K562 (cell line): ENCODE data around the gene LIPT2. TPM values are rescaled to one million over a fixed set of nuclear protein-coding genes. Genes with fewer than 3 reads are reported as not detected.

Source experiments
- ATAC-seq: fragments of 200-7000 bp; cut with Tn5 transposase; 3 replicates; pipeline ENCODE4 v1.9.1; 2020; ENCODE audit warnings: moderate library complexity
- BruUV-seq: library from RNA; stranded (reverse); fragments of 400-500 nt; replicated peaks from 2 replicates; lab custom pipeline; 2021; lab: Mats Ljungman, UMichigan
- CTCF ChIA-PET: fragments of 300-600 bp; formaldehyde crosslinking; extraction: SDS; loops from one replicate; lab custom pipeline; 2021; ENCODE audit warnings: low intra/inter-chr PET ratio; lab: Yijun Ruan, JAX
- POLR2A ChIA-PET: fragments of 300-600, 350-650 bp; sonication (Branson Sonifier 250); formaldehyde crosslinking; extraction: SDS; loops from one replicate; lab custom pipeline; 2021; ENCODE audit warnings: antibody characterized with exemption, inconsistent platforms; lab: Yijun Ruan, JAX
- DNase-seq, 4 experiments: peaks; one replicate each; pipeline versions ENCODE4 v3.0.0 to v3.0.0-alpha.2; 2011 to 2018; ENCODE audit warnings: low spot score in 3 of 4, mixed read lengths in 3 of 4; ENCODE audit errors: extremely low read depth in 1 of 4
- FAIRE-seq: peaks from 2 replicates; lab custom pipeline; 2011; peaks lifted over from hg19 to GRCh38; lab: Jason Lieb, UNC
- H2AFZ ChIP-seq: 2 replicates; pipeline ENCODE4 v1.6.0; 2011; ENCODE audit warnings: low read depth, low read length, control low read depth, inconsistent platforms
- H3K27ac ChIP-seq: fragments of 200-600 bp; 3 replicates; pipeline ENCODE4 v1.8.0; 2011; ENCODE audit warnings: low read depth, mild to moderate bottlenecking, control low read depth, inconsistent platforms, low read length, moderate library complexity, mixed read lengths; ENCODE audit errors: extremely low read depth
- H3K27me3 ChIP-seq, 2 experiments: fragments of 300-600 bp in 1 of 2; 2 replicates in 1 of 2; 3 replicates in 1 of 2; pipeline versions ENCODE4 v1.6.0 to v1.8.0; 2011; ENCODE audit warnings: inconsistent platforms in 2 of 2, low read length in 2 of 2, mild to moderate bottlenecking in 1 of 2, mixed read lengths in 1 of 2, moderate library complexity in 1 of 2; ENCODE audit not compliant: control insufficient read depth in 2 of 2, insufficient read depth in 2 of 2
- H3K36me3 ChIP-seq: fragments of 300-600 bp; 3 replicates; pipeline ENCODE4 v1.8.0; 2011; ENCODE audit warnings: mild to moderate bottlenecking, low read length, inconsistent platforms; ENCODE audit not compliant: control insufficient read depth, insufficient read depth
- H3K4me1 ChIP-seq, 2 experiments: fragments of 200-600 bp in 1 of 2; replicated peaks in 1 of 2; 2 replicates in 1 of 2; 3 replicates in 1 of 2; pipeline versions ENCODE4 v1.5.1 to v1.8.0; 2011; ENCODE audit warnings: inconsistent platforms in 2 of 2, low read length in 2 of 2, mild to moderate bottlenecking in 1 of 2, mixed read lengths in 1 of 2, moderate library complexity in 1 of 2; ENCODE audit not compliant: control insufficient read depth in 2 of 2, insufficient read depth in 2 of 2
- H3K4me2 ChIP-seq: 2 replicates; pipeline ENCODE4 v1.6.1; 2011; ENCODE audit warnings: low read length, control low read depth, inconsistent platforms, mixed read lengths; ENCODE audit not compliant: insufficient read depth
- H3K4me3 ChIP-seq: fragments of 200-600 bp; sonication (generic), shearing (Covaris generic); 2 replicates; pipeline ENCODE4 v1.5.1; 2016; ENCODE audit warnings: control low read depth, inconsistent platforms
- H3K79me2 ChIP-seq: fragments of 200-600 bp; 3 replicates; pipeline ENCODE4 v1.8.0; 2011; ENCODE audit warnings: low read length, inconsistent platforms; ENCODE audit not compliant: control insufficient read depth, insufficient read depth
- H3K9ac ChIP-seq, 2 experiments: 2 replicates each; pipeline versions ENCODE4 v1.6.0 to v1.6.1; 2011; ENCODE audit warnings: low read depth in 2 of 2, low read length in 2 of 2, control low read depth in 1 of 2, inconsistent platforms in 1 of 2, mild to moderate bottlenecking in 1 of 2, mixed read lengths in 1 of 2; ENCODE audit not compliant: insufficient read depth in 1 of 2
- H3K9me1 ChIP-seq: one replicate; pipeline ENCODE4 v1.6.0; 2011; ENCODE audit warnings: inconsistent platforms, mild to moderate bottlenecking, low read length, moderate library complexity; ENCODE audit not compliant: control insufficient read depth, insufficient read depth
- H3K9me3 ChIP-seq: replicated peaks from 2 replicates; pipeline ENCODE4 v1.5.1; 2011; ENCODE audit warnings: low read depth, low read length, inconsistent platforms; ENCODE audit not compliant: control insufficient read depth, insufficient read depth
- H4K20me1 ChIP-seq: replicated peaks from 2 replicates; pipeline ENCODE4 v1.6.1; 2011; ENCODE audit warnings: low read length, inconsistent platforms, mixed read lengths; ENCODE audit not compliant: control insufficient read depth, insufficient read depth
- DNMT1 ChIP-seq: fragments of 450-650 bp; IDR thresholded peaks from 2 replicates; pipeline ENCODE4 v1.6.1; 2016; ENCODE audit warnings: antibody characterized with exemption, mild to moderate bottlenecking
- FOXJ2 ChIP-seq: fragments of 200-800 bp; sonication (Bioruptor generic); IDR thresholded peaks from 2 replicates; pipeline ENCODE4 v1.6.1; 2016; ENCODE audit warnings: missing genetic modification characterization, missing compliant biosample characterization
- FOXJ3 ChIP-seq: sonication (generic); formaldehyde crosslinking; IDR thresholded peaks from 2 replicates; pipeline ENCODE4 v1.4.0; 2020; ENCODE audit warnings: mild to moderate bottlenecking, missing genetic modification reagents
- HNRNPUL1 ChIP-seq: fragments of 200-400 bp; formaldehyde crosslinking; IDR thresholded peaks from 2 replicates; pipeline ENCODE4 v1.6.1; 2017; ENCODE audit warnings: low read length
- MEIS2 ChIP-seq: fragments of 450-650 bp; IDR thresholded peaks from 2 replicates; pipeline ENCODE4 v1.6.1; 2014; ENCODE audit warnings: mild to moderate bottlenecking; ENCODE audit not compliant: partially characterized antibody
- NCOA4 ChIP-seq: fragments of 450-650 bp; IDR thresholded peaks from 2 replicates; pipeline ENCODE4 v1.6.1; 2018; ENCODE audit warnings: mild to moderate bottlenecking; ENCODE audit not compliant: partially characterized antibody
- RFX5 ChIP-seq: IDR thresholded peaks from 2 replicates; pipeline ENCODE4 v1.6.1; 2011; ENCODE audit warnings: low read depth, mild to moderate bottlenecking, improper control_type of control experiment, low read length
- RHOXF2B ChIP-seq: fragments of 250-450 bp; sonication (Bioruptor Pico); conservative IDR thresholded peaks from 2 replicates; pipeline ENCODE4 v1.5.1; 2021
- SP1 ChIP-seq: sonication (generic); formaldehyde crosslinking; IDR thresholded peaks from 2 replicates; pipeline ENCODE4 v1.8.1; 2022; ENCODE audit warnings: mild to moderate bottlenecking, missing genetic modification reagents
- TBP ChIP-seq: optimal IDR thresholded peaks from 2 replicates; pipeline ENCODE3; 2011; ENCODE audit warnings: low read depth, low read length, improper control_type of control experiment
- TCF7L2 ChIP-seq: fragments of 150-350 bp; IDR thresholded peaks from 2 replicates; pipeline ENCODE4 v1.6.1; 2016; ENCODE audit warnings: low read depth, mild to moderate bottlenecking, low read length, moderate library complexity
- TSC22D4 ChIP-seq: fragments of 450-650 bp; IDR thresholded peaks from 2 replicates; pipeline ENCODE4 v1.6.1; 2016; ENCODE audit warnings: missing genetic modification characterization, missing biosample characterization, control low read depth
- ZNF253 ChIP-seq: fragments of 250-450 bp; sonication (Bioruptor Pico); conservative IDR thresholded peaks from 2 replicates; pipeline ENCODE4 v1.6.1; 2021; ENCODE audit warnings: mild to moderate bottlenecking
- ZNF274 ChIP-seq: IDR thresholded peaks from 2 replicates; pipeline ENCODE4 v1.6.1; 2011; ENCODE audit warnings: low read depth, mild to moderate bottlenecking, low read length, moderate library complexity, borderline replicate concordance
- ZNF408 ChIP-seq: fragments of 250-450 bp; sonication (Bioruptor Pico); IDR thresholded peaks from 2 replicates; pipeline ENCODE4 v1.4.0; 2020; ENCODE audit warnings: low read depth, mild to moderate bottlenecking, moderate library complexity
- ZNF445 ChIP-seq: fragments of 250-450 bp; sonication (Bioruptor Pico); IDR thresholded peaks from 2 replicates; pipeline ENCODE4 v1.4.0; 2020; ENCODE audit warnings: low read depth, mild to moderate bottlenecking, moderate library complexity
- WGBS: fragments of 100-300 bp; shearing (Covaris generic); methylation state at CpG from one replicate; pipeline ENCODE4 v1.1.6; 2016; ENCODE audit warnings: low coverage, mixed read lengths; ENCODE audit not compliant: insufficient coverage; ENCODE audit errors: missing lambda C conversion rate; 5-methylcytosine and 5-hydroxymethylcytosine counted together
- in situ Hi-C: fragments of 300-500 bp; cut with MboI; formaldehyde crosslinking; loops from 4 replicates; pipeline ENCODE4 v1.15.0; 2018; ENCODE audit warnings: inconsistent platforms, mixed read lengths
- intact Hi-C: fragments of 100-400 bp; cut with micrococcal nuclease; formaldehyde crosslinking; loops from 2 replicates; pipeline ENCODE4 v1.14.2; 2022
- polyA plus RNA-seq, 8 experiments: library from polyadenylated mRNA; depleted of rRNA in 4 of 8; stranded (reverse) in 5 of 8; unstranded in 3 of 8; fragments of >200 nt; fragmentation: Nextera tagmentation in 2 of 8; fragmentation: Illumina TruSeq in 1 of 8; extraction: Ambion mirVana in 2 of 8; extraction: Trizol in 1 of 8; gene quantifications; 2 replicates each; pipeline versions ENCODE4 v1.2.1 to v1.2.3, GENCODE V29; 2011 to 2014; ENCODE audit warnings: inconsistent platforms in 1 of 8, missing spikeins in 1 of 8
- total RNA-seq, 7 experiments: library from RNA; depleted of rRNA in 6 of 7; stranded (reverse); fragments of >200 nt in 6 of 7; fragmentation: Illumina TruSeq in 2 of 7; extraction: Trizol in 2 of 7; gene quantifications; 2 replicates each; pipeline versions ENCODE4 v1.2.1 to v1.2.3, GENCODE V29; 2011 to 2021; ENCODE audit warnings: low replicate concordance in 1 of 7
- TF ChIP-seq, protein P1 (sequence below): fragments of 450-650 bp; formaldehyde crosslinking; IDR thresholded peaks from 2 replicates; pipeline ENCODE4 v1.4.0; 2020; ENCODE audit warnings: mild to moderate bottlenecking, moderate library complexity

Gene LIPT2
- total and polyA plus RNA-seq, 9 of the 15 experiments (the other 6 are each of a cell fraction or from before 2014, with no cell fraction given) = 1.00 to 5.2 (median 3.5) TPM

- no peaks in the 10 kb centered on the region for H3K9me1 ChIP-seq
- H3K27ac ChIP-seq = no peak overlapping the region
- H3K9ac ChIP-seq = no peak overlapping the region
- no peak for FAIRE-seq
- H2AFZ ChIP-seq = no peak overlapping the region
- no peaks in the 10 kb centered on the region; a peak in 1 of 5 replicates for H3K27me3 ChIP-seq
- H3K4me3 ChIP-seq = no peak overlapping the region
- peaks cover 18 to 28% of the 10 kb centered on the region in 2 experiments for H3K4me1 ChIP-seq
- H3K79me2 ChIP-seq = no peaks in the 10 kb centered on the region
- intact Hi-C loops (no loop called here), in situ Hi-C loops (loop anchor here (10.0 kb wide), 1 partner anchor 864 kb away; no protein-coding TSS in a partner anchor)
- no peaks in the 10 kb centered on the region for H3K36me3 ChIP-seq
- no peak overlapping the region for H3K4me2 ChIP-seq
- 20% methylated on average over 1 of the region's 1 CpG for WGBS
- no peak for ATAC-seq
- ChIA-PET POLR2A (interaction anchor here (1.5 to 2.9 kb wide), 2 partner anchors 10 to 12 kb away, joined by 6 to 8 read pairs; no protein-coding TSS in a partner anchor), CTCF (no interaction called here)
- BruUV-seq = no TSS peak
- H3K9me3 ChIP-seq = no peaks in the 10 kb centered on the region
- DNase-seq = no peak
- TF ChIP-seq SP1 = no peak
- TF ChIP-seq HNRNPUL1 = no peak
- TF ChIP-seq NCOA4 = no peak
- TF ChIP-seq ZNF445 (CRISPR knock-in tag) = no peak
- TF ChIP-seq, protein P1, sequence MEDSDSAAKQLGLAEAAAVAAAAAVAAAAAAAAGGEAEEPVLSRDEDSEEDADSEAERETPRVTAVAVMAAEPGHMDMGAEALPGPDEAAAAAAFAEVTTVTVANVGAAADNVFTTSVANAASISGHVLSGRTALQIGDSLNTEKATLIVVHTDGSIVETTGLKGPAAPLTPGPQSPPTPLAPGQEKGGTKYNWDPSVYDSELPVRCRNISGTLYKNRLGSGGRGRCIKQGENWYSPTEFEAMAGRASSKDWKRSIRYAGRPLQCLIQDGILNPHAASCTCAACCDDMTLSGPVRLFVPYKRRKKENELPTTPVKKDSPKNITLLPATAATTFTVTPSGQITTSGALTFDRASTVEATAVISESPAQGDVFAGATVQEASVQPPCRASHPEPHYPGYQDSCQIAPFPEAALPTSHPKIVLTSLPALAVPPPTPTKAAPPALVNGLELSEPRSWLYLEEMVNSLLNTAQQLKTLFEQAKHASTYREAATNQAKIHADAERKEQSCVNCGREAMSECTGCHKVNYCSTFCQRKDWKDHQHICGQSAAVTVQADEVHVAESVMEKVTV (CRISPR knock-in tag) = no peak
- no peak for TF ChIP-seq TBP
- no peak for TF ChIP-seq ZNF274
- TF ChIP-seq ZNF253 (CRISPR knock-in tag) = no peak
- TF ChIP-seq FOXJ2 (tag) = no peak
- TF ChIP-seq TSC22D4 (tag) = no peak
- no peak for TF ChIP-seq TCF7L2
- TF ChIP-seq RFX5 = no peak
- TF ChIP-seq DNMT1 = no peak
- TF ChIP-seq MEIS2 = no peak
- no peak for TF ChIP-seq ZNF408
- no peak for TF ChIP-seq FOXJ3 (CRISPR knock-in tag)
- TF ChIP-seq RHOXF2B (CRISPR knock-in tag) = no peak
- H4K20me1 ChIP-seq = no peaks in the 10 kb centered on the region
These were observed 24.6 kb downstream of the LIPT2 start for GRCh38 chr11:74468936-74469335.
